GM21423 (cell line): ENCODE measurements around the gene IRF5.

Experiments used
- ATAC-seq: cut with Tn5 transposase; IDR thresholded peaks from one replicate; pipeline ENCODE4 v1.9.1; 2021; ENCODE audit warnings: mild to moderate bottlenecking, moderate library complexity; ENCODE audit not compliant: unreplicated experiment

The IRF5 gene

GRCh38 chr7:128919881-128920799 lies 17.6 kb upstream of the IRF5 start:
- ATAC-seq, result no peak

GRCh38 chr7:128920913-128921582 lies 16.7 kb upstream of the IRF5 start:
- ATAC-seq, result no peak

GRCh38 chr7:128921866-128922440 lies 15.8 kb upstream of the IRF5 start:
- no peak for ATAC-seq

- no peak for ATAC-seq
Measured at GRCh38 chr7:128922496-128923410, 15.0 kb upstream of the IRF5 start.

GRCh38 chr7:128923411-128923800 lies 14.3 kb upstream of the IRF5 start:
- ATAC-seq, result no peak

- no peak for ATAC-seq
Measured at GRCh38 chr7:128924707-128925588, 12.8 kb upstream of the IRF5 start.

- no peak for ATAC-seq
Measured at GRCh38 chr7:128928159-128928813, 9.4 kb upstream of the IRF5 start.

GRCh38 chr7:128928882-128929788 lies 8.6 kb upstream of the IRF5 start:
- ATAC-seq, result no peak

- no peak for ATAC-seq
Measured at GRCh38 chr7:128931190-128931798, 6.4 kb upstream of the IRF5 start.

GRCh38 chr7:128931965-128932861 lies 5.5 kb upstream of the IRF5 start:
- ATAC-seq, result no peak

- no peak for ATAC-seq
Measured at GRCh38 chr7:128932862-128933179, 4.9 kb upstream of the IRF5 start.

GRCh38 chr7:128933180-128933891 lies 4.4 kb upstream of the IRF5 start:
- peak; percentile 41 for ATAC-seq

- peak; percentile 26 for ATAC-seq
Measured at GRCh38 chr7:128934361-128935341, 3.1 kb upstream of the IRF5 start.

GRCh38 chr7:128935342-128935730 lies 2.4 kb upstream of the IRF5 start:
- no peak for ATAC-seq

GRCh38 chr7:128936798-128937197 lies 929 bp upstream of the IRF5 start:
- no peak for ATAC-seq
